Measurements from ENCODE around the gene TBCD. TPM values are rescaled to one million over a fixed set of nuclear protein-coding genes. Genes with fewer than 3 reads are reported as not detected.
"Not testable (repeated sequence)": the region's sequence is repeated elsewhere in the genome, so short reads cannot be mapped to it uniquely, and the experiment has no call there.

TBCD gene
- total RNA-seq, 1 donor from 2014 or later, result 207 TPM

DNA sequence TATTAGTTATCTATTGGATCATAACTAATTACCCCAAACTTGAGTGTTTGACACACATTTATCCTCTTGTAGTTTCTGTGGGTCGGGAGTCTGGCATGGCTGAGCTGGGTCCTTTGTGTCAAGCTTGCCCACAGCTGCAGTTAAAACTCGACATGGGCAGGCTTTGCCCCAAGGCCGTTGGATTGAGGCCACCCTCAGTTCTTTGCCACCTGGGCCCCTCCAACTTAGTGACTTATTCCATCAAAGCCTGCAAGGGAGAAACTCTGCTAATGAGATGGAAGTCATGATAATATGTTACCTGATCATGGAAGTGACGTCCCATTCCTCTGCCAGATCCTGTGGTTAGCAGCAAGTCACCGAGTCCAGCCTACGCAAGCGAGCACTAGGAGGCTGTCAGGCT lies 17.2 kb downstream of the TBCD start:
- H3K9me3 Mint-ChIP-seq (ENCODE audit: unreplicated experiment), result no peaks in the 10 kb centered on the region
- no peak for TF ChIP-seq CTCF (IDR thresholded peaks at IDR 0.05; ENCODE audit: unreplicated experiment)
- H3K27me3 Mint-ChIP-seq (ENCODE audit: unreplicated experiment), result peaks cover 2% of the 10 kb centered on the region
- no peak for DNase-seq (ENCODE audit: low spot score)
- H3K4me3 Mint-ChIP-seq (ENCODE audit: unreplicated experiment), result peak overlapping the region; percentile 56
- H3K36me3 Mint-ChIP-seq (ENCODE audit: low read depth, unreplicated experiment), result peaks cover 29% of the 10 kb centered on the region
- no peak overlapping the region for H3K27ac Mint-ChIP-seq (ENCODE audit: unreplicated experiment)
- H3K4me1 Mint-ChIP-seq (ENCODE audit: unreplicated experiment), result peaks cover 7% of the 10 kb centered on the region

GRCh38 chr17:82772026-82772425 lies 20.2 kb downstream of the TBCD start:
- no peak for TF ChIP-seq CTCF (IDR thresholded peaks at IDR 0.05; ENCODE audit: unreplicated experiment)
- Mint-ChIP-seq H3K27me3 (ENCODE audit: unreplicated experiment) (no peaks in the 10 kb centered on the region), H3K9me3 (ENCODE audit: unreplicated experiment) (no peaks in the 10 kb centered on the region), H3K27ac (ENCODE audit: unreplicated experiment) (no peak overlapping the region), H3K4me1 (ENCODE audit: unreplicated experiment) (no peaks in the 10 kb centered on the region), H3K36me3 (ENCODE audit: low read depth, unreplicated experiment) (peaks cover 28% of the 10 kb centered on the region), H3K4me3 (ENCODE audit: unreplicated experiment) (no peak overlapping the region)
- DNase-seq (ENCODE audit: low spot score), result no peak

GRCh38 chr17:82774456-82774855 lies 22.6 kb downstream of the TBCD start:
- peaks cover 19% of the 10 kb centered on the region for H3K36me3 Mint-ChIP-seq (ENCODE audit: low read depth, unreplicated experiment)
- H3K4me3 Mint-ChIP-seq (ENCODE audit: unreplicated experiment); H3K4me1 Mint-ChIP-seq (ENCODE audit: unreplicated experiment); H3K9me3 Mint-ChIP-seq (ENCODE audit: unreplicated experiment); H3K27ac Mint-ChIP-seq (ENCODE audit: unreplicated experiment); H3K27me3 Mint-ChIP-seq (ENCODE audit: unreplicated experiment); DNase-seq (ENCODE audit: low spot score): not testable (repeated sequence)

DNA sequence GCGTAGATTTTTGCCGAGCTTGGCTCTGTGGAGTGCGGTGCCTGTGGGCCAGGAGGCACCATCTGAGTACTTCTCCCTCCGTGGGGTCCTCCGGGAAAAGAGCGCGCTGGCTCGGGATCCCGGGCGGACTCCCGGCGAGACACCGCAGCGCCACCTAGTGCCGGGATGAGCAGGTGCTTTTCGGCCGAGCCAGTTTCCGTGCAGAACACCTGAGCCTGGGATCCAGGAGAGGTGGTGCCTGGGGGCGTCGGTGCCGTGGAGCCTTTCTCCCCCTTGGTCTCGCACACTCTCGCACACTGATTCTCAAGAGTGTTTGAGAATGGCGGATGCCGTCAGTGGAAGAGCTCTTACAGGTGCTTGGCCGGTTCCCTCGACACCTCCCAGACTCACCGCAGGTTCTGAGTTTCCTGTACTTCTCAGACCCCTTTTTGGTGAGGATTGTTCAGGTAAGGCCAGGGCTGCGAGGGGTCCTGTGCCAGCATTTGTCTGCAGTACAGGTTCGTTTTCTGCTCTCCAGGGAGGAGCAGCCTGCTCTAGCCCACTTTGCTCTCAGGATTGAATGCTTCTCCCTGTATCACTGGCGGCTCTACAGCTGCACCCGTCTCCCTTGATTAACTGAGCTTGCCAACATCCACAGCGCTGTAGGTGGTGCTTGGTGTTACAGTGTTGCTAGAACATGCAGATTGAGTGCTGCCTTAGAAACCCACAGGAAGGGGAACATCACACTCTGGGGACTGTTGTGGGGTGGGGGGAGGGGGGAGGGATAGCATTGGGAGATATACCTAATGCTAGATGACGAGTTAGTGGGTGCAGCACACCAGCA lies 23.3 kb downstream of the TBCD start:
- TF ChIP-seq CTCF (IDR thresholded peaks at IDR 0.05; ENCODE audit: unreplicated experiment), result peak; percentile 87
- no peak overlapping the region for H3K27ac Mint-ChIP-seq (ENCODE audit: unreplicated experiment)
- peak; percentile 79 for DNase-seq (ENCODE audit: low spot score)
- no peaks in the 10 kb centered on the region for H3K9me3 Mint-ChIP-seq (ENCODE audit: unreplicated experiment)
- peaks cover 15% of the 10 kb centered on the region for H3K36me3 Mint-ChIP-seq (ENCODE audit: low read depth, unreplicated experiment)
- no peaks in the 10 kb centered on the region for H3K27me3 Mint-ChIP-seq (ENCODE audit: unreplicated experiment)
- no peaks in the 10 kb centered on the region for H3K4me1 Mint-ChIP-seq (ENCODE audit: unreplicated experiment)
- H3K4me3 Mint-ChIP-seq (ENCODE audit: unreplicated experiment), result no peak overlapping the region

DNA sequence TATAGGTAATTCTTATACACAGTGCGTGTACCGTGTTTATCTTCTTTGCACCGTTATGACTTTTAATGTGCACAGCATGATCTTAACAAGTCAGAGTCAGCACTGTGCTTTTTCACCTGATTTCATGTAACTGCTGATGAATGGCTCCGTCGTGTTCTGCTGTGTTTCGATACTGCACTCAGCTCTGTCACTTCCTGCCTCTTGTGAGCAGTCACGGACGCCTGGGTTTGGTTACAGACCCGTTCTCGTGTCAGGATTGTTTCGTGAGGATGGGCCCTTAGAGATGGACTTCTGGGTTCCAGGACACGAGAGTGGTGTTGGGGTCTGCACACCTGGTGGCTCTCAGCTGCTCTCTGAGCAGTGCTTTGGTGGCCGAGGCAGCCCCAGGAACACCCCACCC lies 24.6 kb downstream of the TBCD start:
- no peak overlapping the region for H3K4me3 Mint-ChIP-seq (ENCODE audit: unreplicated experiment)
- no peaks in the 10 kb centered on the region for H3K27me3 Mint-ChIP-seq (ENCODE audit: unreplicated experiment)
- TF ChIP-seq CTCF (IDR thresholded peaks at IDR 0.05; ENCODE audit: unreplicated experiment), result no peak
- no peak overlapping the region for H3K27ac Mint-ChIP-seq (ENCODE audit: unreplicated experiment)
- no peak for DNase-seq (ENCODE audit: low spot score)
- peaks cover 15% of the 10 kb centered on the region for H3K36me3 Mint-ChIP-seq (ENCODE audit: low read depth, unreplicated experiment)
- no peaks in the 10 kb centered on the region for H3K9me3 Mint-ChIP-seq (ENCODE audit: unreplicated experiment)
- H3K4me1 Mint-ChIP-seq (ENCODE audit: unreplicated experiment), result no peaks in the 10 kb centered on the region

DNA sequence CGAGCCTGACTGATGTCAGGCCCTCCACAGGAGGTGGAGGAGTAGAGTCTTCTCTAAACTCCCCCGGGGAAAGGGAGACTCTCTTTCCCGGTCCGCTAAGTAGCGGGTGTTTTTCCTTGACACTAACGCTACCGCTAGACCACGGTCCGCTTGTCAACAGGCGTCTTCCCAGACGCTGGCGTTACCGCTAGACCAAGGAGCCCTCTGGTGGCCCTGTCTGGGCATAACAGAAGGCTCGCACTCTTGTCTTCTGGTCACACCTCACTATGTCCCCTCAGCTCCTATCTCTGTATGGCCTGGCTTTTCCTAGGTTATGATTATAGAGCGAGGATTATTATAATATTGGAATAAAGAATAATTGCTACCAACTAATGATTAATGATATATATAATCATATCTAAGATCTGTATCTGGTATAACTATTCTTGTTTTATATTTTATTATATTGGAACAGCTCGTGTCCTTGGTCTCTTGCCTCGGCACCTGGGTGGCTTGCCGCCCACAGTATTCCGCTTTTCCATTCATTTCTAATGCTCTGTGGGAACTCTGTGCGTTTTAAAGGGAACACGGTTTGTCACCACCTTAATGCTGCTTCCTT lies 26.0 kb downstream of the TBCD start:
- H3K4me1 Mint-ChIP-seq (ENCODE audit: unreplicated experiment); H3K27ac Mint-ChIP-seq (ENCODE audit: unreplicated experiment); H3K9me3 Mint-ChIP-seq (ENCODE audit: unreplicated experiment); H3K27me3 Mint-ChIP-seq (ENCODE audit: unreplicated experiment); DNase-seq (ENCODE audit: low spot score); H3K4me3 Mint-ChIP-seq (ENCODE audit: unreplicated experiment): not testable (repeated sequence)
- peaks cover 10% of the 10 kb centered on the region for H3K36me3 Mint-ChIP-seq (ENCODE audit: low read depth, unreplicated experiment)

Measured in endothelial cell (in vitro differentiated cells).